Measurements from ENCODE around the gene CDC42BPG. TPM values are rescaled to one million over a fixed set of nuclear protein-coding genes. Genes with fewer than 3 reads are reported as not detected.

Gene CDC42BPG
- total and polyA plus RNA-seq, 9 of the 15 experiments (the other 6 are each of a cell fraction or from before 2014, with no cell fraction given): 0.04 to 8.8 (median 2.1) TPM

GRCh38 chr11:64888729-64889511 is 44.5 kb upstream of the CDC42BPG start (continued):
- TF ChIP-seq NR4A1 (CRISPR knock-in tag; IDR thresholded peaks at IDR 0.05) (0 out of 2 replicates have a peak, but pooled peaks have one; percentile 6), NR4A1 (tag; IDR thresholded peaks at IDR 0.05) (no peak; the same call in 1 of the 2 replicates), ZNF785 (CRISPR knock-in tag; IDR thresholded peaks at IDR 0.05) (no peak), PHF8 (IDR thresholded peaks at IDR 0.05; ENCODE audit: borderline replicate concordance, low read length) (no peak), ZBTB1 (CRISPR knock-in tag; IDR thresholded peaks at IDR 0.05; ENCODE audit: borderline replicate concordance, low read depth) (no peak), SMAD2 (IDR thresholded peaks at IDR 0.05; ENCODE audit: low read depth, low read length) (no peak), MXI1 (IDR thresholded peaks at IDR 0.05; ENCODE audit: low read depth, low read length) (no peak; the same call in 1 of the 2 replicates), SRSF9 (IDR thresholded peaks at IDR 0.05; ENCODE audit: borderline replicate concordance, low read depth, low read length) (no peak), E2F4 (CRISPR knock-in tag; IDR thresholded peaks at IDR 0.05; ENCODE audit: low read depth) (peak; percentile 70), ARHGAP35 (IDR thresholded peaks at IDR 0.05; ENCODE audit: partially characterized antibody) (no peak), PRMT5 (CRISPR knock-in tag; IDR thresholded peaks at IDR 0.05) (no peak), ZNF445 (CRISPR knock-in tag; IDR thresholded peaks at IDR 0.05; ENCODE audit: low read depth) (no peak), FOXA1 (IDR thresholded peaks at IDR 0.05; ENCODE audit: borderline replicate concordance) (no peak), PML (IDR thresholded peaks at IDR 0.05; ENCODE audit: low read length) (peak; percentile 95), KAT2B (IDR thresholded peaks at IDR 0.05; ENCODE audit: low read depth, low read length) (no peak), VEZF1 (CRISPR knock-in tag; IDR thresholded peaks at IDR 0.05) (peak; percentile 96), TCF7L2 (IDR thresholded peaks at IDR 0.05; ENCODE audit: low read depth, low read length) (no peak), ZKSCAN3 (CRISPR knock-in tag; IDR thresholded peaks at IDR 0.05) (no peak), GABPA (tag; conservative IDR thresholded peaks at IDR 0.05; ENCODE audit: low read depth) (no peak; the same call in 1 of the 2 replicates), SIX5 (IDR thresholded peaks at IDR 0.05; ENCODE audit: borderline replicate concordance in 1 of 2, insufficient read depth in 1 of 2, low read depth in 1 of 2, low read length in 2 of 2) (no peak), GATA2 (CRISPR knock-in tag; IDR thresholded peaks at IDR 0.05) (peak; percentile 99)
- TF ChIP-seq, protein P1, sequence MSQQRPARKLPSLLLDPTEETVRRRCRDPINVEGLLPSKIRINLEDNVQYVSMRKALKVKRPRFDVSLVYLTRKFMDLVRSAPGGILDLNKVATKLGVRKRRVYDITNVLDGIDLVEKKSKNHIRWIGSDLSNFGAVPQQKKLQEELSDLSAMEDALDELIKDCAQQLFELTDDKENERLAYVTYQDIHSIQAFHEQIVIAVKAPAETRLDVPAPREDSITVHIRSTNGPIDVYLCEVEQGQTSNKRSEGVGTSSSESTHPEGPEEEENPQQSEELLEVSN (IDR thresholded peaks at IDR 0.05; ENCODE audit: borderline replicate concordance in 1 of 2, extremely low read depth in 1 of 2, insufficient read depth in 1 of 2, insufficient read length in 1 of 2, low read depth in 1 of 2, low read length in 1 of 2, poor library complexity in 1 of 2, severe bottlenecking in 1 of 2): peak; percentile 28 to 54
- TF ChIP-seq, protein P2, sequence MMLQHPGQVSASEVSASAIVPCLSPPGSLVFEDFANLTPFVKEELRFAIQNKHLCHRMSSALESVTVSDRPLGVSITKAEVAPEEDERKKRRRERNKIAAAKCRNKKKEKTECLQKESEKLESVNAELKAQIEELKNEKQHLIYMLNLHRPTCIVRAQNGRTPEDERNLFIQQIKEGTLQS (IDR thresholded peaks at IDR 0.05): peak; percentile 87
- TF ChIP-seq, protein P2 (CRISPR knock-in tag; conservative IDR thresholded peaks at IDR 0.05): peak; percentile 84; the same call in 1 of the 2 replicates

All from K562 (cell line).